ENCODE measurements around the gene TLL1.

TLL1 gene

DNA sequence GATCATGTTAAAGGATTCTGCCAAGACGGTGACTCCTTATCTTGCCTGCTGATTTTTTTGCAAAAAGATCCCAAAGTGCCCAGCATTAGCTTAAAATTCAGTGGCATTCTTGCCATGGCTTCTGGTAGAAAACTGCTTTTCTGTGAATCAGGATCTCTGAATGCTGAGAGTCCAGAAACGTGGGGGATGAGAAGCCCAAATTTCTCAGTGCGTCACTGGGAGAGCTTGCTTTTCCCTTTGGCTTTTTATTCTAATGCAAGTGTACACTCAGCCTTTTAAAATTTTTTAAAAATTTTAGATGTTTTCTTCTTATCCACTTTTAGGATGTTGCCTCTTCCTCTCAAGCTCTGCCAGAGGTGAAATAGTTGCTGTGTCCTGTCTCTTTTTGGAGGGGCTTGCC lies 98.4 kb downstream of the TLL1 start:
- in situ Hi-C loops (cut with MboI; ENCODE audit: low pct_unique_long_range_greater_than_20kb, low sequenced_read_pairs, unreplicated experiment), result no loop called here
- no peak for DNase-seq (ENCODE audit: low spot score)
- TF ChIP-seq, protein P1, sequence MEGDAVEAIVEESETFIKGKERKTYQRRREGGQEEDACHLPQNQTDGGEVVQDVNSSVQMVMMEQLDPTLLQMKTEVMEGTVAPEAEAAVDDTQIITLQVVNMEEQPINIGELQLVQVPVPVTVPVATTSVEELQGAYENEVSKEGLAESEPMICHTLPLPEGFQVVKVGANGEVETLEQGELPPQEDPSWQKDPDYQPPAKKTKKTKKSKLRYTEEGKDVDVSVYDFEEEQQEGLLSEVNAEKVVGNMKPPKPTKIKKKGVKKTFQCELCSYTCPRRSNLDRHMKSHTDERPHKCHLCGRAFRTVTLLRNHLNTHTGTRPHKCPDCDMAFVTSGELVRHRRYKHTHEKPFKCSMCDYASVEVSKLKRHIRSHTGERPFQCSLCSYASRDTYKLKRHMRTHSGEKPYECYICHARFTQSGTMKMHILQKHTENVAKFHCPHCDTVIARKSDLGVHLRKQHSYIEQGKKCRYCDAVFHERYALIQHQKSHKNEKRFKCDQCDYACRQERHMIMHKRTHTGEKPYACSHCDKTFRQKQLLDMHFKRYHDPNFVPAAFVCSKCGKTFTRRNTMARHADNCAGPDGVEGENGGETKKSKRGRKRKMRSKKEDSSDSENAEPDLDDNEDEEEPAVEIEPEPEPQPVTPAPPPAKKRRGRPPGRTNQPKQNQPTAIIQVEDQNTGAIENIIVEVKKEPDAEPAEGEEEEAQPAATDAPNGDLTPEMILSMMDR (IDR thresholded peaks at IDR 0.05; ENCODE audit: extremely low read depth, insufficient read depth, missing control alignments), result no peak

GRCh38 chr4:165971933-165972332 lies 98.9 kb downstream of the TLL1 start:
- TF ChIP-seq, protein P1 (IDR thresholded peaks at IDR 0.05; ENCODE audit: extremely low read depth, insufficient read depth, missing control alignments), result no peak
- in situ Hi-C loops (cut with MboI; ENCODE audit: low pct_unique_long_range_greater_than_20kb, low sequenced_read_pairs, unreplicated experiment), result no loop called here
- no peak for DNase-seq (ENCODE audit: low spot score)

GRCh38 chr4:165972747-165973146 lies 99.7 kb downstream of the TLL1 start:
- DNase-seq (ENCODE audit: low spot score), result no peak
- in situ Hi-C loops (cut with MboI; ENCODE audit: low pct_unique_long_range_greater_than_20kb, low sequenced_read_pairs, unreplicated experiment), result no loop called here
- TF ChIP-seq, protein P1 (IDR thresholded peaks at IDR 0.05; ENCODE audit: extremely low read depth, insufficient read depth, missing control alignments), result no peak

DNA sequence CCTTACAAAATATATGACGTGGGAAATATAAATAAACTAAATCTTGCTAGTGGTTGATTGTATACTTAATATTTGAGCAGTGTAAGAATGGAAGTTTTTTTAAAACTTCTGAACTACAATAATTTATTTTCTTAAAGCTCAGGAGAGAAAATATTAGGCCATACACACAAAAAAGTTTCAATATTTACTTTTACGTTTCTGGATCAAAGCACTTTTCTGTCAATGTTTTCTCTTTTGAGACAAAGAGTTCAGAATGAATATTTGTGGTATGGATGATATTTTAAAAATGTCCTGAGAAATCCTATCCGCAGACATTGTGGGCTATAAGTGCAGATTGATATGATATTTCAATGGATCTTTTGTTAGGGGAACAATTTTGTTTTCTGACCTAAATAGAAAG lies 109.9 kb downstream of the TLL1 start:
- in situ Hi-C loops (cut with MboI; ENCODE audit: low pct_unique_long_range_greater_than_20kb, low sequenced_read_pairs, unreplicated experiment), result no loop called here
- DNase-seq (ENCODE audit: low spot score), result no peak
- TF ChIP-seq, protein P1 (IDR thresholded peaks at IDR 0.05; ENCODE audit: extremely low read depth, insufficient read depth, missing control alignments), result no peak

- DNase-seq (ENCODE audit: low spot score), result no peak
- in situ Hi-C loops (cut with MboI; ENCODE audit: low pct_unique_long_range_greater_than_20kb, low sequenced_read_pairs, unreplicated experiment), result no loop called here
- TF ChIP-seq, protein P1 (IDR thresholded peaks at IDR 0.05; ENCODE audit: extremely low read depth, insufficient read depth, missing control alignments), result no peak
Observed at GRCh38 chr4:165986956-165987698, 114.1 kb downstream of the TLL1 start.

DNA sequence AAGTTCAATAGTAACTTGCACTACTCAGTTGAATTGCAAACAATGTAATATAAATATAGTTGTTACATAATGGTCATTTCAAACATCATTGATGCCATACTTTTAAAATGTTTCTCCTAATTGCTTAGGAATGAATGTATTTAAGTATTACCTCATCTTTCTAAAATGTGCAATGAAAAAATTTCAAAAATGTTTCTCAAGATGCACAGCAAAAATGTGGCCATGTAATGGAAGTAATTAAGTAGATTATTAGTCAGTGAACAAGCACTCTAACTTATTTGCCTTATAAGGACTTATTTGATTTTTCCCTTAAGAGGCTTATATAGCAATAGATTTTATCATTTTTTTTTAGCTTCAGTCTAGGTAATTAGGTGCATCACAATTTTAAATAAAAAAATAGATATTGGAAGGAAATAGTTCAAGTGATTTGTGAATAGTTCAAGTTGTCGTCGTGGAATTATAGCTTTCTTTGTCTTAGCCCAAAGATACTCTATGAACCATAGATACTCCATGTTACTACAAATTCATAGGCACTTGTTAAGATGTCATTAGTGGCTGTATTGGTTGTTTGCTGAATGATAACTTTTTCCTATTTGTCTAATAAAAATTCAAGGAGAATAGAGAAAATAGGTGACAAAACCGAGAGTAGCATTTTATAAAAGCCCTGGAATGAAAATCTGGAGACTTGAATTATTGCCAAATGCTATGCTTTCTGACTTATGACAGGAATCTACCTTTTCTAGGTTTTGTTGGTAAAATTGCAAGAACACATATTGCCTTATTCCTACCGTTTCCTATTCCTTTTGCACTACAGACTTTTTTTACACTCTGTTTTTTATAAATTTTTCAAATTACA lies 118.5 kb downstream of the TLL1 start:
- in situ Hi-C loops (cut with MboI; ENCODE audit: low pct_unique_long_range_greater_than_20kb, low sequenced_read_pairs, unreplicated experiment), result no loop called here
- DNase-seq (ENCODE audit: low spot score), result no peak

More for the DNA sequence above, 118.5 kb downstream of the TLL1 start:
- TF ChIP-seq, protein P1 (IDR thresholded peaks at IDR 0.05; ENCODE audit: extremely low read depth, insufficient read depth, missing control alignments), result no peak
